Measurements from ENCODE around the gene ZNF79. TPM values are rescaled to one million over a fixed set of nuclear protein-coding genes. Genes with fewer than 3 reads are reported as not detected.

ZNF79 gene
- 9.8 and 10.9 TPM in 2 replicates for total RNA-seq (2014; rRNA removed; shearing (Covaris generic))
- polyA plus RNA-seq (2015; cell fraction: cytosol; rRNA removed): 4.4 and 4.7 TPM in 2 replicates
- 7.4 and 10.4 TPM in 2 replicates for polyA plus RNA-seq (2015; cell fraction: nucleus; rRNA removed)

DNA sequence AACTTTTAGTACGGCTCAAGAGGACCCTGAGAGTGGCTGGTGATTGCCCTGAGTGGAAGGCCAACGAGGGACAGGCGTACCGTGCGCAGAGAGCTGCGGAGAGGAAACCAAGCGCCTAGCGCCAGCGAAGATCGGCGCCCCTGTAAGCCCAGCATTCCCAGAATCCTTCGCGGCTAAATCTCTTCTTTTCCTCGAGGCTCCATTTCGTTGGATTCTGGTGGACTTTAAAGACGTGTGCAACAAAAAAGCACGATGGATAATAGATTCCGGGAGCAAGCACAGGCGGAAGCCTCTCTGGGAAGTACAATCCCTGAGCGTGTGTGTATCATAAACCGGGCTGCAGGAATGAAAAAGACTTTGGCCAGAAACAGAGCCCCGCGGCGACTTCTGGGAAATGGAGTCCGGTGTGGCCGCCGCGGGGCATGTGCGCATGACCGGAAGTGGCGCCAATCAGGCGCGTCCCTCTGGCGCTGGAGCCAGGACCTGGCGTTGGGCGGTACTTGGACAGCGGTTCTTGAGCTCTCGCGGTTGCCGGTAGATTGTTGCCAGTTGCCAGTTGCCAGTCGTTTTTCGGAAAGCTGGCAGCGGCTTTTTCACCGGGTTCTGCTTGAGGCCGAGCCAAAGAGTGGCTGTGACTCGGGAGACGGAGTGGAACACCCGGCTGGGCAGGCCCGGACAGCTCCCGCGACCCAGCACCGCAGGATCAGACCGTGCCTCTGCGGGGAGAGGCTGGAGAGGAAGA is at the start of gene ZNF79:
Gene ZNF79 (plus strand): TSS at position 449 of the 742 bp plus-strand sequence. CDS start 406 bp downstream, outside the sequence.
- DNase-seq (ENCODE audit: low read depth): peak; percentile 92

DNA sequence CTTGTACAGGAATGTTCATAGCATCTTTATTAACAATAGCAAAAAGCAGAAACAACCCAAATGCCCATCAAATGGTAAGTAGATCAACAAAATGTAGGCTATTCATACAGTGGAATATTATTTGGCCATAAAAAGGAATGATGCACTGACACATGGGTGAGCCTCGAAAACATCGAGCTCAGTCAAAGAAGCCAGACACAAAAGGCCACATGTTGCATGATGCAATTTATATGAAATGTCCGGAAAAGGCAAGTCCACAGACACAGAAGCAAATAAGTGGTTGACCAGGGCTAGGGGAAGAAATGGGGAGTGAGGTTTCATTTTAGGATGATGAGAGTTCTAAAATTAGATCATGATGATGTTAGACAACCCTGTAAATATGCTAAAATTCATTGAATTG is 43.7 kb upstream of the ZNF79 start:
- DNase-seq (ENCODE audit: low read depth): no peak

- DNase-seq (ENCODE audit: low read depth): no peak
Observed at GRCh38 chr9:127382541-127382940, 41.6 kb upstream of the ZNF79 start.

DNA sequence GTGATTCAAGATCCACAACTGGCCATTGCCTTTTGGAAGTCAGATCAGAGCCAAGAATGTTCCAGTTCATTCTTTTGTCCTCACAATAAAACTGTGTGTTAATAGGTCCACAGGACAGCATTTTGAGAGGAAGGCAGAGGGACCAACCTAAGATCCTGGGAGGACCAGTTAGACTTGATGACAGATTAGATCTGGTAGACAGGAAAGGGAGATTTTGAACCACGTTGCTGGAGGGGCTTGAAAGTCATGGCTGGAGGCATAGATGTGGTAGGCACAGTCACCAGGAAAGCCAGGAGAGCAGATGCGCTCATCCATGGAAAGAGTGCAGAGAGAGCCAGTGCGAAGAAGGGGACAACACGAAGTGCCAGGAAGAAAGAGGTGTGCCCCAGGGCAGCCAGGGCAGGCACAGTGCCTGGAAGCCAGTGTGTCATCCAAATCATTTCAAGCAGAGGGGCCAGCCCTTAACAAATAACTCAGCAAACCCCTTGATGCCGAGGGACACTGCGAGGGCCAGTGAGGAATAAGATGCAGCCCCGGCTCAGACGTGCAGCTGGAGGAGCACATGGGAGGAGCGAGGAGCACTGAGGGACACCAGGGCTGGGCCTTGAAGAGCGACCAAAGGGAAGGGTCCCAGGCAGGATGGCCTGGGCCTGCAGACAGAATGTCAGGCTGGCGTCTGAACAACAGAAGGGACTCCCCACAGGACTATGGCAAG is 40.0 kb upstream of the ZNF79 start:
- DNase-seq (ENCODE audit: low read depth): no peak

GRCh38 chr9:127384901-127385300 is 39.3 kb upstream of the ZNF79 start:
- DNase-seq (ENCODE audit: low read depth): no peak

GRCh38 chr9:127386249-127386648 is 37.9 kb upstream of the ZNF79 start:
- DNase-seq (ENCODE audit: low read depth): no peak

DNA sequence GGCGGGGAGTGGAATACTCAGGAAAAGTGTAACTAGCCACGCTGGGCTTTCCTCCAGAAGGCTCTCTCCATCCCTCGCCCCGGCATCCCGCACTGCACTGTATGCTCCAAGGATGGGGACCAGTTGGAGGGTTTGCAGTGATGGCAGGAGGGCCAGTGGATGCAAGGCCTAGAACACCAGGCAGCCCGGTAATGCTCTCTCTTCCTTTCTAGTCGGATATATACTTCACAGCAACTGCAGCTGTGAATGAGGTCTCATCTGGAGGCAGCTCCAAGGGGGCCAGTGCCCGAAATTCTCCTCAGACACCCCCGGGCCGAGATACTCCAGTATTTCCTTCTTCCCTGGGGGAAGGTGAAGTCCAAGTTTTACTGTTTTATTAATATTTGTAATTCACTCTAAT is 37.2 kb upstream of the ZNF79 start:
- no peak for DNase-seq (ENCODE audit: low read depth)

- DNase-seq (ENCODE audit: low read depth): peak; percentile 98
Observed at GRCh38 chr9:127388037-127388855, 35.9 kb upstream of the ZNF79 start.

- no peak for DNase-seq (ENCODE audit: low read depth)
Observed at GRCh38 chr9:127388856-127389238, 35.3 kb upstream of the ZNF79 start.

- no peak for DNase-seq (ENCODE audit: low read depth)
Observed at GRCh38 chr9:127389381-127390247, 34.6 kb upstream of the ZNF79 start.

- no peak for DNase-seq (ENCODE audit: low read depth)
Observed at GRCh38 chr9:127390248-127390545, 34.0 kb upstream of the ZNF79 start.

DNA sequence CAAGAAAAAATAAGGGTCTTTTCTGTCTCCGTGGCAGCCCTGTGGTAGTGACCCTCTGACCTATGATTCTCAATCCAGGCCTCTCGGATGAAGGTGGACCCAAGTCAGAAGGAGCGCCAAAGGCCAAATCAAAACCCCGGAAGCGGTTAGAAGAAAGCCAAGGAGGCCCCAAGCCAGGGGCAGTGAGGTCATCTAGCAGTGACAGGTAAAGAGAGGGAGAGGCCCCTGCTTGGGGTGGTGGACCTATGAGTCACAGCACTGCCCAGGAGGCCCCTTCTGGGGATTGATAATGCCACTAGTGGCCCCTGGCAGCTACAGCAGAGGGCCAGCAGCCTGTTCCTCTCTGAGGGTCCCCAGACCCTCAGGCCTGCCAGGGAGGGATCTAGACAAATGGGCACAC is 33.6 kb upstream of the ZNF79 start:
- DNase-seq (ENCODE audit: low read depth): no peak

DNA sequence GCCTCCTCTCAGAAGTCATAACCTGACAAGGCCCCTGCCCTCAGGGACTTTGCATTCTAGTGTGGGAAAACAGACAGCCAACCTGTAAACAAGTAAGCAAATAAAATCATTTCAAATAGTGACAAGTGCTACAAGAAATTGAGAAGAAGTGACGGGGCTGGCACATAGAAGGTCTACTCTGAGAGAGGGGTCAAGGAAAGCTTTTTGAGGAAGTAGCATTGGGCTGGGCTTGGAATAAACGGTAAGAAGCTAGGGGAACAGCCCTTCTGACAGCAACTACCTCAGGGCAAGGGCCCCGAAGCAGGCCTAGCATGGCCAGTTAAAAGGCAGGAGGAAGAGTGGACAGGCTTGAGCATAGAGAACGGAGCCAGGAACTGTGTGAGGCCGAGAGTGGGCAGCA is 32.0 kb upstream of the ZNF79 start:
- DNase-seq (ENCODE audit: low read depth): no peak

DNA sequence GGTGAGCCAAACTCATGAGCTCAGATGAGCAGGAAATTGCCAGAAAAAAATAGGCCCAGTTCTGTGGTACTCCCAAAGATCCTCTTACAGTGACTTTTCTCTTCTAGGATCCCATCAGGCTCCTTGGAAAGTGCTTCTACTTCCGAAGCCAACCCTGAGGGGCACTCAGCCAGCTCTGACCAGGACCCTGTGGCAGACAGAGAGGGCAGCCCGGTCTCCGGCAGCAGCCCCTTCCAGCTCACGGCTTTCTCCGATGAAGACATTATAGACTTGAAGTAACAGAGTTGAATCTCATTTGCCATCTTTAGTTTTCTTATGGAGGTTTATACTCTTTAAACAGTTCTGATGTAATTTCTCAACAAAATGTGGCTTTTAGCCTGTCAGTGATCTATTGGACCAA is 31.2 kb upstream of the ZNF79 start:
- DNase-seq (ENCODE audit: low read depth): no peak

GRCh38 chr9:127393645-127394044 is 30.5 kb upstream of the ZNF79 start:
- no peak for DNase-seq (ENCODE audit: low read depth)

DNA sequence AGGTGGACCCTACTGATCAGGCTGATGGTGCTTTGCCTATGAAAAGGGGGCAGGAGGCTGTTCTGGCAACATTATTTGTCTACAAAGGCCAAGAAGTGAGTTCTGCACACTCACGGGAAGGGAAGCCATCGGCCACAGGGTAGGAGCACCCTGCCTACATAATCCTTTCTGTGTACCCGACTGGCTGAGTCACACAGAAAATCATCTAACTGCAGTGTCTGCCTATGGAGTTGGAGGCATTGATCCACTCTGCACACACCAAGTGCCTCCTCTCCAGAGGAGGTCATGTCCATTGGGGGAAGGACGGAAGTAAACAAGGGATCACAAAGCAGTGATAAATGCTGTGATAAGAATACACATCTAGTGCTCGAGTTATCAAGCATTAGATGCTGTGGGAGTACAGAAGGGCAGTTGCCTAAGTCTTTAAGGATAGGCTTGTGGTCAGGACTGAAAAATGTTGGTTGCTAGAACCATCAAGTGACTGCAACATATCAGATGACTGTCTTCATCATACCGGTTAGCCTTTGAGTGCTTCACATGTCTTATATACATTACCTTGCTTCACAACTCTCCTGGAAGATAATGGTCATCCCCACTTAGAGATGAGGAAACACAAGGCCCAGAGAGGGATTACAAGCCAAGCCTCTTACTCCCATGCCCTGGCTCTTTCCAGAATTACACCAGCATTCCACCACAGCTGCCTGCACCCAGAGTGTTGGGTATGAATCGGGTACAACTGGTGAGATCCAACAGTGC is 28.5 kb upstream of the ZNF79 start:
- peak; percentile 18 for DNase-seq (ENCODE audit: low read depth)

DNA sequence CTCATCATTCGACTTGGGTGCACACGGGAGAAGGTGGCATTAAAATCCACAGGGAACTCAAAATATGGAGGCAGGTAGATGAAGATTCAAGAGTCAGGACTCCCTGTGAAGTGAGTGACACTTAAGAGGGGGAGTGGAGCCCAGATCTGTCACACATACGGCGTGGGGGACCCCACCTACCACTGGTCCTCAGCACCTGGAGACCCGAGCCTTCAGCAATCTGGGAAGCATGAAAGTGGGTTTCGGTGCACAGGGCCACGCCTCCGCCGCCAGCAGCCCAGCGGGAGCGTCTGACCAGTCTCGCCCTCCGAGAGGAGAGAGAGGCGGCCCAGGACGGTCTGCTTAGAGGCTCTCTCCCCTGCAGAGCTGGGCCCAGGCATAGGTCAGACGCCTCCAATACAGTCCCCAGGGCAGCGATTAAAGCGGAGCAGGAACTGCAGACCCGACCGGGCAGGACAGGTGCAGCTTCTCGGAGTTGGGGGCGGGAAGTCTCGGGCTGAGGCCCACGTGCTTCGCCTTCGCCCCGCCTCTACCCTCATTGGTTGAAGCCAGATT is 27.9 kb upstream of the ZNF79 start:
- DNase-seq (ENCODE audit: low read depth): no peak

GRCh38 chr9:127396808-127397645 is 27.2 kb upstream of the ZNF79 start, which contains the start of gene SLC2A8:
SLC2A8 (plus strand) TSS chr9:127397169; CDS start chr9:127397231, 62 bp downstream.
- DNase-seq (ENCODE audit: low read depth): peak; percentile 98

Data from HT1080 (cell line).